KMS-11 (cell line): ENCODE results near the gene TMEM236.
"Not testable (repeated sequence)": the region's sequence is repeated elsewhere in the genome, so short reads cannot be mapped to it uniquely, and the experiment has no call there.

Experiments used
- H2AFZ ChIP-seq: fragments of 200-600 bp; sonication (generic); 2 replicates; pipeline ENCODE4 v1.6.1; 2016; ENCODE audit warnings: antibody characterized with exemption, mixed run types, low read depth
- H3K27ac ChIP-seq: fragments of 200-600 bp; sonication (generic); 2 replicates; pipeline ENCODE4 v1.6.1; 2016; ENCODE audit warnings: mild to moderate bottlenecking, mixed run types
- H3K27me3 ChIP-seq: fragments of 200-600 bp; sonication (generic); 2 replicates; pipeline ENCODE4 v1.6.1; 2017; ENCODE audit warnings: mild to moderate bottlenecking, low read depth, mixed run types, moderate library complexity; ENCODE audit not compliant: insufficient read depth
- H3K36me3 ChIP-seq: fragments of 200-600 bp; sonication (generic); 2 replicates; pipeline ENCODE4 v1.6.1; 2017; ENCODE audit warnings: mild to moderate bottlenecking, mixed run types; ENCODE audit not compliant: insufficient read depth
- H3K4me1 ChIP-seq: fragments of 200-600 bp; sonication (generic); 2 replicates; pipeline ENCODE4 v1.6.1; 2016; ENCODE audit warnings: mild to moderate bottlenecking, low read depth, mixed run types; ENCODE audit not compliant: poor library complexity, severe bottlenecking
- H3K4me2 ChIP-seq: fragments of 200-600 bp; sonication (generic); 2 replicates; pipeline ENCODE4 v1.7.0; 2016; ENCODE audit warnings: mild to moderate bottlenecking, mixed run types
- H3K4me3 ChIP-seq: fragments of 200-600 bp; sonication (generic); IDR thresholded peaks from 2 replicates; pipeline ENCODE4 v1.6.1; 2017; ENCODE audit warnings: low read depth, low read length, mixed read lengths; ENCODE audit not compliant: insufficient read depth
- H3K79me2 ChIP-seq: fragments of 200-600 bp; sonication (generic); 2 replicates; pipeline ENCODE4 v1.6.1; 2016; ENCODE audit warnings: low read depth, mixed run types; ENCODE audit not compliant: insufficient read depth
- H3K9ac ChIP-seq: fragments of 200-600 bp; sonication (generic); 2 replicates; pipeline ENCODE4 v1.6.1; 2016; ENCODE audit warnings: mild to moderate bottlenecking, mixed run types
- H4K20me1 ChIP-seq: fragments of 200-600 bp; sonication (generic); 2 replicates; pipeline ENCODE4 v1.6.1; 2016; ENCODE audit warnings: mild to moderate bottlenecking, mixed run types; ENCODE audit not compliant: insufficient read depth
- CTCF ChIP-seq: fragments of 200-600 bp; sonication (generic); conservative IDR thresholded peaks from 2 replicates; pipeline ENCODE4 v1.6.1; 2017; ENCODE audit warnings: low read depth, mild to moderate bottlenecking, antibody characterized with exemption, low read length, moderate library complexity, mixed read lengths

The TMEM236 gene

GRCh38 chr10:17716161-17716560, 35.8 kb upstream of the TMEM236 start:
- TF ChIP-seq CTCF = no peak
- no peaks in the 10 kb centered on the region for H3K4me1 ChIP-seq
- H3K27me3 ChIP-seq = no peaks in the 10 kb centered on the region
- H3K79me2 ChIP-seq = no peaks in the 10 kb centered on the region
- no peaks in the 10 kb centered on the region for H4K20me1 ChIP-seq
- no peak overlapping the region for H2AFZ ChIP-seq
- no peak overlapping the region for H3K27ac ChIP-seq
- no peaks in the 10 kb centered on the region; the same call in 1 of the 2 replicates for H3K36me3 ChIP-seq
- no peak overlapping the region for H3K4me2 ChIP-seq
- no peak overlapping the region for H3K9ac ChIP-seq
- no peak overlapping the region for H3K4me3 ChIP-seq

GRCh38 chr10:17722317-17723014, 29.5 kb upstream of the TMEM236 start:
- H3K27ac ChIP-seq, H2AFZ ChIP-seq, H3K4me3 ChIP-seq, H4K20me1 ChIP-seq, H3K4me1 ChIP-seq, H3K4me2 ChIP-seq, H3K9ac ChIP-seq, H3K36me3 ChIP-seq, H3K27me3 ChIP-seq, H3K79me2 ChIP-seq: not testable (repeated sequence)

GRCh38 chr10:17725703-17726102, 26.3 kb upstream of the TMEM236 start:
- Histone ChIP-seq H3K9ac (no peak overlapping the region), H3K79me2 (no peaks in the 10 kb centered on the region), H3K4me3 (no peak overlapping the region), H4K20me1 (no peaks in the 10 kb centered on the region), H3K27ac (no peak overlapping the region), H3K4me1 (no peaks in the 10 kb centered on the region), H3K36me3 (no peaks in the 10 kb centered on the region), H3K4me2 (no peak overlapping the region), H3K27me3 (no peaks in the 10 kb centered on the region), H2AFZ (no peak overlapping the region)
- no peak for TF ChIP-seq CTCF

GRCh38 chr10:17729630-17730029, 22.4 kb upstream of the TMEM236 start:
- Histone ChIP-seq H3K4me3 (no peak overlapping the region), H3K4me1 (no peaks in the 10 kb centered on the region), H3K36me3 (no peaks in the 10 kb centered on the region), H3K9ac (no peak overlapping the region), H3K27ac (no peak overlapping the region), H4K20me1 (no peaks in the 10 kb centered on the region), H3K27me3 (no peaks in the 10 kb centered on the region), H3K79me2 (no peaks in the 10 kb centered on the region), H3K4me2 (no peak overlapping the region), H2AFZ (no peak overlapping the region)
- no peak for TF ChIP-seq CTCF

- Histone ChIP-seq H3K4me2 (no peak overlapping the region), H3K27ac (no peak overlapping the region), H3K9ac (no peak overlapping the region), H3K79me2 (no peaks in the 10 kb centered on the region), H3K4me3 (no peak overlapping the region), H3K4me1 (no peaks in the 10 kb centered on the region), H3K27me3 (no peaks in the 10 kb centered on the region), H4K20me1 (no peaks in the 10 kb centered on the region), H3K36me3 (no peaks in the 10 kb centered on the region), H2AFZ (no peak overlapping the region)
- TF ChIP-seq CTCF = no peak
These were observed 21.3 kb upstream of the TMEM236 start for GRCh38 chr10:17730667-17731066.
